Suppressor macrophage treated with lipopolysaccharide for 4 hours (primary cell): Measurements from ENCODE around the gene CFAP77.

Experiments
- DNase-seq: peaks from one replicate; pipeline ENCODE4 v3.0.0-alpha.2; 2020

The CFAP77 gene

DNA sequence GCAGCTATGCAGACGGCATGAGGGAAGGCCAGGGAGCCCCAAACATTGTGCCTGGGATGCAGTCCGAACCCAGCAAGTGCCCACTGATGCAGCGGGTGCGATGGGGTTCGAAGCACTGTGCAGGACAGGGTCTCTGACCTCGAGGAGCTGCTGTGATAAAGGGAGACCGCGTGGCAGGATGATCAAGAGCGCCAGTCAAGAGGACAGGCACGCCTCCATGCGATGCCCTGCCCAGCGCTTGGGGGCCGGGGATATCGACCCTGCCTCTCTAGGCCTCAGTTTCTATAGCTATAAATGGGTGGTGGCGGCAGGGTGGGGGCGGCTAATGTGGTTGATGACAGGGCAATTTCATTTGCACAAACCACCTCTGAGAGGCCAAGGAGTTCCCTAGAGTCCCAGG lies 87.7 kb downstream of the CFAP77 start:
- DNase-seq: no peak

DNA sequence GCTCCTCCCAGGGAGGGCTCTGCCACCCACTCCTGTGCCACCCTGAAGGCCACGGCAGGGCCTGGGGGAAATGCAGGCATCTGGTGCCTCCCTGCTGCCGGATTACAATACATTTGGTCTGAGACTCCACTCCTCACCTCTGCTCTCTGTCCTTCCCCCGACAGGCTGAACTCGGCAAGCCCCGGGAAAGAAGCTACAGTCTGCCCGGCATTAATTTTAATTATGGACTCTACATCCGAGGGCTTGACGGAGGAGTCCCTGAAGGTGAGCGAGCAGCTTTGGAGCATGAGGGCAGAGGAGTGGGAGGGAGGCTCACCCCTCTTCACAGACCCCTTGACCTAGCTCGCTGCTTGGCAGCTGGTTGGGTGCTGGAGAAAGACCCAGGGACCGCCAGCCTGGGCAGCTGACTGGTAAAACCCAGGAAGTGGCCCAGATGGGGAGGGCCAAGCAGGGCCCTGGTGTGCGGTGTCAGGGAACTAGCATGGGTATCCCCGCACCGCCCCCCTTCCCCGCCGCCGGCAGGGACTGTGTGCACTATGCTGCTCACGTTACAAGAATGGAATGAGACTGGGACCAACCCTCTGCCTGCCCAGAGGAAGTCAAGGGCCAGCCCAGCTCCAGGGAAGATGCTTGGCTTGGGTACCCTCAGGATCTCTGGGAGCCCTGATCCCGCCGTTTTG lies 88.7 kb downstream of the CFAP77 start:
- DNase-seq: no peak

DNA sequence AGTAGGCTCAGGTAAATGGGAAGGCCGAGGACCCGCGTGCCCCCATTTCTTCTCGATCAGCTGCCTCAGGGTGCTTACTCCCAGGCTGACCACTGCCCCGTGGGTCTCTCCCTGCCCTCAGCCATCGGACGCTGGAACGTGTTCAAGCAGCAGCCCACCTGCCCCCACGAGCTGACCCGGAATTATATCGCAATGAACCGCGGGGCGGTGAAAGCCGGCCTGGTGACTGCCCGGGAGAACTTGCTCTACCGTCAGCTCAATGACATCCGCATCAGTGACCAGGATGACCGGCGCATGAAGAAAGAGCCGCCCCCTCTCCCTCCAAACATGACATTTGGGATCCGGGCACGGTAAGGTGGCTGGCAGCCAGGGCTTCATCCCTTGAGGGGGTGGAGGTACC lies 89.2 kb downstream of the CFAP77 start:
- no peak for DNase-seq

DNA sequence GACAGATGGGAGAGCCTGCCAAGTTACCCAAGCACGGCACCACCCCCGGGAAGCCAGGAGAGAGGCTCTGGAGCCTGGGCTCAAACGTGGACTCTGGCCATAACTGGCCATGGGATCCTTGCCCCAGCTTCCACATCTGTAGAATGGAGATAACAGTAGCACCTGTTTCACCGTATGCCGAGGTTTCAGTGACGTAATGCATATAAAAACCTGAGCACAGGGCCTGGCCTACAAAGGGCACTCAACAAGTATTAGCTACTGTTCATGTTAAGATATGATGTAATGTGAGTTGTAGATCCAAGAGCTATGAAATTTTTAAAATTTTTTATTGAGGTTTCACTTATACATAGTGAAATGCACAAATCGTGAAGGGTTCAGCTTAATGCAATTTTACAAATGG lies 90.2 kb downstream of the CFAP77 start:
- no peak for DNase-seq

DNA sequence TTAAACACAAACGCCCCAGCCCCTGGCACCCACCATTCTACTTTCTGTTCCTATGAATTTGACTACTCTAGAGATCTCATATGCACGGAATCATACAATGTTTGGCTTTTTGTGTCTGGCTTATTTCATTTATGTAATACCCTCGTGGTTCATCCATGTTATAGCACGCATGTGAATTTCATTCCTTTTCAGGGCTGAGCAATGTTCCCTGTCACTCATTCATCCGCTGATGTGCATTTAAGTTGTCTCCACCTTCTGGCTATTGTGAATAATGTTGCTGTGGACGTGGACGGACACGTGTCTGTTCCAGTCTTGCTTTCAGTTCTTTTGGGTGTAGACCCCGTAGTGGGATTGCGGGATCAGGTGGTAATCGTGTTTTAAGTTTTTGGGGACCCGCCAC lies 92.5 kb downstream of the CFAP77 start:
- DNase-seq: no peak

DNA sequence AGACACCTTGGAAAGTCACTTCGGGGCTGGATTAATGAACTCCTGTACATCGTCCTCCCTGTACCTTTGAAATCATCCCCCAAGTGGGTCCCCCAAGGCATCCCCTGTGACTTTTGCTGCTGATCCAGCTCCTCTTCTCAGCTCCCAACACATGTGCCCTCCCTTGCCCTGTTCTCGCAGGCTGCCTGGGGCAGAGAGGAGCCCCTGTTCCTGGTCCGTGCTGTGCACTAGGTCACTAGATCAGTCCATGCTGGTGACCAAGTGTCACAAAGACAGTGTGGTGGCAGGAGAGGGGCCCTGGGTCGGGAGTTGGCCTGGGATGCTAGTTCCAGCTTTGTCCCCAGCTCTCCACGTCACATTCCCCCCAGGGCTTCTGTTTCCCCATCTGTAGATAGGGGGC lies 93.1 kb downstream of the CFAP77 start:
- DNase-seq: no peak

DNA sequence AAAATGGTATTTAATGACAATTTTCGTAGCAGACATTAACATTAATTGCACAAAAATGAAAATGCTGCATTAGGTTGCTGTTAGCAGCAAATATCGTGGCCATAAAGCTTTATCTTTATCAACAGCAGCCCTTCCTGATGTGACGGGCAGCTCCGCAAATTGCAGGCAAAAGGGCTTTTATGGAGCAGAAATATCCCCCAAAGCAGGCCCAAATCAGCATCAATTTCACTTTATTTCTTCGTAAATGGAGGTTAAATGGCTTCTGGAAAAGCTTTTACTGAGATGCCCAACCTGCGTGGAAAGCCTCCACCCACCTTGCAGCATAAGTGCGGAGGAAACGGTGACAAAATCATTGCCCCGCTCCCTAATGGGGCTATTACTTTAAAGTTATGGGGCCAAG lies 94.5 kb downstream of the CFAP77 start:
- no peak for DNase-seq

DNA sequence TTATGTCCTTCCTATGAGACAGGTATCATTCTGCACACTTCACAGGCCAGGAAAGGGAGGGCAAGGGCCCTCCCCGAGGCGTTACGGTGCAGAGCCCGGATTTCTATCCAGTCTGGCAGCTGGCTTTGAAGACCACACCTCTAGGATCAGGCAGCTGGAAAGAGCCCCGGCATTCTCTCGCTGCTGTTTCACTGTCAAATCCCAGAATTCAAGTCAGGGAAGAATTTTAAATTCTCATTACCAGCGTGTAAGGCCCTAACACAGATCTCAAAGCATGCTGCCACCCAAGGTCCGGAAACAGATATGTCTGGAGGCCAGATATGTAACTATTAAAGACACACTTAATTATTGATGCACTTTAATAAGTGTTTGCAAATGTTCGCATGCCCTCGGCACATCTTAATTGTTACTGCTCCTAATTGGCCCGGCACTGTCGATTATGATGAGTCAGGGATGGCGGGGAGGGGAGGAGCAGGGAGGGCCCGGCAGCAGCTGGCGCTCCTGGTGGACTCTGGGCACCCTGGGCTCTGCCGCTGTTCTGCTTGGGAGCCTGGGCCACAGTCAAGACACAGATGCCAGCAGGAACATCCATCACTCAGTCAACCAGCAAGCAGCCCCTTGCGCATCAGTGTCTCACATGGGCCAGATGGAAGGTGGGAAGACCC lies 96.1 kb downstream of the CFAP77 start:
- no peak for DNase-seq

DNA sequence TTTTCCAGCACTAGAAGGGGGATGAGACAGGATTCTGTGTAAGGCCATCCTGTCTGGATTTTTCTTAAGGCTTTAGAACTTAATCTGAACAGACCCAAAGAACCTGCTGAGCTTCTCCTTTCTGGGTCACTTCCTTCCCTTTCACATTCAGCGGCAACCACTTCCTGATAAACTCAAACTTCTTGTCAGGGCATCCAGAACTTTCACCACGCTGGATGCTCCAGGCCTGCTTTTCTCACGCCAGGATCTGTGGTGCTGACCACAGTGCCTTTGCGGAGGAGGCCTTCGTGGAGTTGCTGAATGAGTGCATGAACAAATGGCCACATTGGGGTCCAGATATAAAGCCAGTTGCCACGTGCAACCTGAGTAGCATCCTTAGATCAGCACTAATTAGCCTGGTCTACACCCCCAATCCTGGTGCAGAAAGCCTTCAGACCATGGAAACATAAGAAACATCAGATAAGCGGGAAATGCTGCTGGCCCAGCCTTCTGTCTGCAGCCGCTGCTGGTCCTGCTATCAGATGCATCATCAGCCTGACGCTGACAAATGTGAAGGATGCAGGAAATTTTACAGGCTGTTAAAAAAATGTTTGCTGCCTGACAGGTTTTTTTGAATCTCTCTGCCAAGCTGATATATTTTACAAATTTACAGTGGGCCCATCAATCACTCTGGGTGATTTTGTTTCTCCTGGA lies 97.1 kb downstream of the CFAP77 start:
- DNase-seq: peak; percentile 28

DNA sequence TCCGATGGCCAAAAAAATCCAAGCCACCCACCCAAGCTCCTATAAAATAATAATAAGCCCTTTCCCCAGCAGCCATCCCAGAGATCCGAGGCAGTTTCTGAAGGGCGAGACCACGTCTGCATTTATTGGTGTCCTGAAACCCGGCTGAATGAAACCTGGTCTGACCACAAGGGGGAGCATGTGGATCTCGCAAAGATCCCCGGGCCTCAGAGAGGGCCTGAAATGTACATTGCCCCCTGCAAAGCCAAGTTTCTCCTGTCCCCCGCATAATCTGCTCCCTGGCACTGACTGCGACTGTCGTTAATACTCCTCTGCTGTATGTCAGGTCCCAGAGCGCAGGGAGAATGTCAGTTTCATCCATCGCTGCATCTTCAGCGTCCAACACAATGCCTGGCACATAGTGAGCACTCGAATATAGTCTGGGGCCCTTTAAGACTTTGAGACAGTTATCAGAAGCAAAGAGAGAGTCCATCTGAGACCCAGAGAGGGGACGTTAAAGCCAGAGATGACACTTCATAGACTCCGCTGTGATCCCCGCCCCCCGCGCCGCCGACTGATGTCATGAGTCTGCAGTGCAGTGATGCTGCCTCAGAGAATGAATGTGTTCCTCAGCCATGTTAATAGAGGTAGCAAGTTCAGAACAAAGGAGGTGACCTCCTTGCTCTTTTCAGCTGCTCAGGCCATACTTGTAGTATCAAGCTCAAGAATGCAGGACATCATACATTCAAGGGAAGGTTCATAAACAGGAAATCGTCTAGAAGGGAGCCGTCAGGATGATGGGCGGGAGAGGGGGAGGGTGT lies 97.9 kb downstream of the CFAP77 start:
- DNase-seq: peak; percentile 77

DNA sequence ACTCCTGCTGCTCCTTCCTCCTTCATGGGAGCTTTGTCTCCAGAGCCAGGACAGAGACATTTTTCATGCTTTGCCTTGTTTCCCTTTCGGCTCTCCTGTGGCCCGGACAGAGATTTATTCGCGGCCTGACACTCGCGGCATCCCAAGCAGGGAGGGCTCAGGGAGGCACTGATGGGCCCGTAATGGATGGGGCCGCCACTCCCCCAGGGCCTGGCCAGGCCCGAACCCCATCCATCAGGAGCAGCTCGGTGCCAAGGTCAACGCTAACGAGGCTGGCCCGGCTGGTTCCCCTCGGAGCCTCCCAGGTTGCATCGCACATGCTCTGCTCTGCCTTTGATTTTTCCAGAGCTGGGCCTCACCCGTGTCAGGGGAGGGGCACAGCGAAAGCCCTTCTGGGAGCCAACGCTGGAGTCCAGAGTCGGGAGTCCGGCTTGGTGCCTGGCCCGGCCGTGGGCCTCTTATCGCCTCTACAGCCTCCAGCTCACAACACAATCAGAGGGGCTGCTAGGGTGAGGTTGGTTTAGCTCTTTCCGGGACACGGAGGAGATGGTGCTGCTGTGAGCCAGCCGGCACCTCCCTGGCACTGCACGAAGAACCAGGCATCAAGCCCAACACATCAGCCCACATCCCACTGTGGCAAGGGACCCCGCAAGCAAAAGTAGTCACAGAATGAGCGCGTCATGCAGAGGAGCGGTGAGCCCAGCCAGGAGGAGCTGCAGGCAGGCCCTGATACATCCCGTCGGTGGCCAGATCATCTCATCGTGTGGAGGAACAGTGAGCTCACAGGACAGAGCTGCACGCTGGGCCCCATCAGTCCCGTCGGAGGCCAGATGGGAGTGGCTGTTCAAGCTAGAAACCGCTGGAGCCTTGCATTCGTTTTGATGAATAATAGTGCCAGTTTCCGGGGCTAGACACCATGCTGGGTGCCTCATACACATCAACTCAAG lies 100.2 kb downstream of the CFAP77 start:
- DNase-seq: no peak

DNA sequence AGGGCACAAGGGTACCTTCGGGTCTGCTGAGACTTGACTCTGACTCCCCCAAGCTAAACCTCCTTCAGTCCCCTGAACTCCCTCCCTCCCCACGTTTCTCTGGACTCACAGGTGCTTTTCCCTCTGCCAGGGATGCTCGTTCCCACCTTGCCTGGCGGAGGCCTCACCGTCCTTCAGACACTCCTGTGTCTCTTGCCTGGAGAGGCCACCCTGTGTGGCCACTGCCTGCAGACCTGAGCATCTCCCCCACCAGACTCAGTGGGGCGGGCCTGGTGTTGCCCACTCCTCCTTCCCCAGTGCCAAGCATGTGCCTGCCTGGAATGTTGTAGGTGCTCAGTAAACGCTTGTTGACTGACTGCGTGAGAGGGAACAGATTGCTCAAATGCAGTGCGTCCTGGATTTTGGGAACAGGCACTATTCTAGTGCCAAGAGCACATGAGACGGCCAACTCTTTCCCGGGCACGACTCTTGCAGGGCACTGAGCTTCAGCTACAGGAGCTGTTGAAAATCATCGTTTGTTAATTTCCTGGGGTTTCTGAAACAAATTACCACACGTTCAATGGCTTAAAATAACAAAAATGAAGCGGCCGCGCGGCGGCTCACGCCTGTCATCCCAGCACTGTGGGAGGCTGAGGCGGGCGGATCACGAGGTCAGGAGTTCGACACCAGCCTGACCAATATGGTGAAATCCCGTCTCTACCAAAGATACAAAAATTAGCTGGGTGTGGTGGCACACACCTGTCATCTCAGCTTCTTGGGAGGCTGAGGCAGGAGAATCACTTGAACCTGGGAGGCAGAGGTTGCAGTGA lies 101.4 kb downstream of the CFAP77 start:
- DNase-seq: no peak

DNA sequence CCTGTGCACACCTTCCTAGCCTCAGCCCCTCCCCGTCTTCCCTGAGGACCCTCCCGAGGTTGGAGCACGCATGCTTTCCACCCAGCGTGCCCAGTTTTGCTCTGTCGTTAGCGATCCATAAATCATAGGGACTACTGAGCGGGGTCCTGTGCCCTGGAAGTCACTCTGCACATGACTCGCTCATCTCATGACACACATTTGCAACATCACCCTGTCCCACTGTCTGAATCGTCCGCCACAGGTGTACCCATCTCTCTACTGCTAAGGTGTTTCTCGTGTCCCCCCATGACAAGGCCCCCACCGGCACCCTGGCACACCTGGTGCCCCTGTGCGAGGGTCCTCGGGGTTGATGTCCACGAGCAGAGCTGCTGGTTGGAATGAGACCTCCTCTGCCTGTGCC lies 103.4 kb downstream of the CFAP77 start:
- DNase-seq: no peak

DNA sequence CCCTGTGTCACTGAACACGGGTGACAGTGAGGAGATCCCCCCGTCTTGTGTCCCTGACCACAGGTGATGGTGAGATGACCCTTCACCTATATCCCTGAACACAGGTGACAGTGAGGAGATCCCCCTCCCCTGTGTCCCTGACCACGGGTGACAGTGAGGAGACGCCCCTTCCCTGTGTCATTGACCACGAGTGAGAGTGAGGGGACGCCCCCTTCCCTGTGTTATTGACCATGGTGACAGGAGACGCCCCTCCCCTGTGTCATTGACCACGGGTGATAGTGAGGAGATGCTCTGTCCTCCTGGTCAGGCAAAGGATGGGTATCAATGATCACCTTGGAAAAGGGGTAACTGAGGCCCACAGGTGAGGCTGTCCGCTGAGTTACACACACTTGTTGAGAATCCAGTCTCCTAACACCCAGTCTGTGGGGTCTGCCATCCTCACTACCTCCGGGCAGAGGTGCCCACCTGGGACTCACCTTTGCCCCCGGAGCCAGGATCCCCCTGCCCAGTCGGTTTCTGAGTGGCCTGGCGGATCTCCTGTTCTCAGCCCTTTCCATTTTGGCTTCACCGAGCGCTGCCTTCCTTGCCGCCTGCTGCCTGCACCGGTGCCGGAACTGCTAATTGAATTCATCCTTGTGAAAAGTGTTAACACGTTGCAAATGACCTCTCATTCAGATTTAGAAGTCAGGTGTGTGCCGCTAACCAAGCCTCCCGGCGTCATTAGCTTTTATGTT lies 104.2 kb downstream of the CFAP77 start:
- no peak for DNase-seq

DNA sequence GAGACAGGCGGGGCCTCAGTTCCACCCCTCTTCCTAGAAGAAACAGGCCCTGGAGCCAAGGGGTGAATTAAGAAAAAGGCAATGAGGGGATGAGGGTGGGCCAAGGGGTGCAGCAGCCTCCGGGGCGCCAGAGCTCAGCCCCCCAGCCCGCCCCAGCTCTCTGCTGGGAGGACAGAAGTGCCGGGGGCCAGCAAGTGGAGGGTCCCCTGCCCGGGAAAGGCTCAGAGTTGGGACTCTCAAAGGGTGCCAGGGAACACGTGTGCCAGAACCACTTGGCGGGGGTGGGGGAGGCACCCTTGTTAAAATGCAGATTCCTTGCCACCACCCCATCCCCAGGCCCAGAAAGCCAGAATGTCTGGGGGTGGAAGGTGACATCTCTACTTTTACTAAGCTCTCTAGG lies 104.8 kb downstream of the CFAP77 start:
- DNase-seq: no peak

DNA sequence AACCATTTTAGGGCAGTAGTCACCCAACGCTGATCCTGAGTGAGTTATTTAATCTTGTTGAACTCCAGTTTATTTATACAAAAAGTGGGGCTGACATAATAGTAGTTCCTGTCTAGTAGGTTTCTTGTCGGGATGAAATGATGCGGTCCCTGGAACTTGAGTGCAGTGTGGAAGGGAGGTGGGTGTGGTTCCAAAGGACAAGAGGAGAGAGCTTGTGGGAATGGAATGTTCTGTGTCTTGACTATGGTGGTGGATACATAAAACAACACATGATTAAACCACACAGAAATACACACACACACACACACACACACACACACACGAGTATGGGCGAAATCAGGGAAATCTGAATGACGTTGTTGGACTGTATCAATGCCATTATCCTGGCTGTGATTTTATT lies 106.3 kb downstream of the CFAP77 start:
- no peak for DNase-seq

DNA sequence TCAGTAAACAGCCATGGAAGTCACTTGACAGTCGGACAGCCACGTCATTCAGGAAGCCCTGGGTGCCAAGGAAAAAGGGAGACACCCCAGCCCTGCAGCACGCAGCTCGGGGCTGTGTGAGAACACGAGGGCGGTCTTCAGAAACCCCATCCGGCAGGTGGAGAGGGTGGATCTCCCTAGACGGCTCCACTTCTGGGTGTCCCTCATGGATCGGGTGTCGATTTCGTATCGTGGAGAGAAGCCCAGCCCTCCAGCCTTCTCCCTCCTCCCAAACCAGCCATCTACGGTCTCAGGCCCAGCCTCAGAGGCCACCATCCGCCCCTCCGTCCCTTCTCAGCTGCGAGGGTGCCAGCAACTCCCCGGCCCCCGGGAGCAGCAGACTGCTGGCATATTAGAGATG lies 106.9 kb downstream of the CFAP77 start:
- DNase-seq: no peak

DNA sequence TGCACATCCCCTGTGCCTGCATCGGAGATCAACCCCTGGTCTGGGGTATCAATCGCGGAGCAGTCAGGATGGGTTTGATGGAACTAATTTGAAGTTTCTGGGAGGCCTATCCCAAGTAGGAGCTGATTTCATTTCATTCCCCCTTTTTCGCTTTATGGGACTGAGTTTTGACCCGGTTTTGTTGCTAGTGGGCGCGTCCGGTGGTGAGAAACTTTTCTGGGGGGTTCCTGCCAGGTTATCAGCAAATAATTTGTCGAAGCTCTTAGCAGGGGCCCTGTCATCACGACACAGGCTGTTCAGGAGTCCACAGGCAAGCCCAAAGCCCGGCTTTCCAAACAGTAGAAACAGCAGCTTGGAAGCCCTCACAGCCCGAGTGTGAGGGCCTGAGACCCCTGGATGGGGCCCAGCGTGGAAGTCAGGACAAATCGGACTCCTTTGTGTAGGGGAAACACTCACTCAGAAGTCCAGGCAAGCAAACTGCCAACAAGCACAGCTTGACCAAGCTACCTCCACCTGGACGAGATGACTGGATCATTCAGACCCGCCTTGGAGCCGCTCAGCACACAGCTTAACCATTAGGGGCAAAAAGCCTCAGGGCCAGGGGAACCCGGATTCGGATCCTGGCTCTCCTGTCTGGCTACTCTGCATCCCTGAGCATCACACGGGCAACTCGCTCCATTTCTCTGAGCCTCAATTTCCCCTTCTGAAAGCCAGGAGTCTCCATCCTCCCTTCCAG lies 108.0 kb downstream of the CFAP77 start:
- DNase-seq: no peak

DNA sequence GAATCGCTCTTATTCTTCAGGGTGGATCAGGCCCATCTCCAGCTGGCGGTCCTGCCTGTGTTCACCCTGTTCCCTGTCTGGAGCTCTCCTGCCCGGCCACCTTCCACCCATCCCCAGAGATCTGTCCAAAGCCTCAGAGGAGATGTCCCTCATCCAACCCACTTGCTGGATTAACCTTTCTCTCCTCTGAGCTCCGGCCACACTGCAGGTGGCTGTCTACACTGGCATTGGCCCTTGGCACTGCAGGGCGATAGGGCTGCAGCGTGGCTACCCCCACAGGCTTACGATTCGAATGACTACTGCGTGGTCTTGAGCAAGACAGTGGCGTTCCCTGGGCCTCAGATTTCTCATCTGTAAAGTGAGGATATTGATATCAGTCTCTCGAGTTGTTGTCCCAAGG lies 108.6 kb downstream of the CFAP77 start:
- no peak for DNase-seq

DNA sequence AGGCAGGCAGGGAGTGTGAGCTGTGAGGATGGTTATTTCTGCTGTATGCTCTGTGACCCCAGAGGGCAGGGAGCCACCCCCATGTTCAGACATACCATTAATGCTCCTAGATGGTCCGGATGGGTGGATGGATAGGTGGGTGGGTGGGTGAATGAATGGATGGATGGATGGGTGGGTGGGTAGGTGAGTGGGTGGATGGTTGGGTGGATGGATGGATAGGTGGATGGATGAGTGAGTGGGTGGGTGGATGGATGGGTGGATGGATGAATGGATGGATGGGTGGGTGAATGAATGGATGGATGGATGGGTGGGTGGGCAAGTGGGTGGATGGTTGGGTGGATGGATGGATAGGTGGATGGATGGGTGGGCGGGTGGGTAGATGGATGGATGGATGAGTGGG lies 109.0 kb downstream of the CFAP77 start:
- no peak for DNase-seq
